Activated CD8-positive, alpha-beta memory T cell treated with anti-CD3 and anti-CD28 coated beads for 24 hours (primary cell): ENCODE measurements around the gene SLFN14.
"Not testable (repeated sequence)": the region's sequence is repeated elsewhere in the genome, so short reads cannot be mapped to it uniquely, and the experiment has no call there.

Source experiments
- DNase-seq: peaks from one replicate; pipeline ENCODE4 v3.0.0-alpha.2; 2020

The SLFN14 gene

DNA sequence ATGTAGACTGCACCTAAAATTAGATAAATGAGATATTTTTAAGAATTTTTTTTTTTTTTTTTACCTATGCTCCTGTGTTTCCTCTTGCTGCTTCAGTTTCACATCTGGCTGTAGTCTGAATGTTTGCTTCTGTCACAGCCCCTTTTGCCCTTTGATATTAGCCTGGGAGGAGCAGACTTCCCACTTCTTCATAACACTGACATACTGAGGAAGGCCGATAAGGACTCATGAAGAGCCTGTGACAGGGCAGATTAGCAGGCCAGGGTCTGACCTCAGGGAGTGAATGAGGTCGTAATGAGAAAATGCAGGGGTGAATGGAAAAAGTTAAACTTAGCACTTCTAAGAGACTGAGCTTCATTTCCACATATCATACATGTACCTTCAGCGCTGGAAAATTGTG is at the start of gene SLFN14:
SLFN14 (minus strand) TSS at position 117 of the 400 bp plus-strand sequence. CDS start 2,757 bp downstream, outside the sequence.
- no peak for DNase-seq

DNA sequence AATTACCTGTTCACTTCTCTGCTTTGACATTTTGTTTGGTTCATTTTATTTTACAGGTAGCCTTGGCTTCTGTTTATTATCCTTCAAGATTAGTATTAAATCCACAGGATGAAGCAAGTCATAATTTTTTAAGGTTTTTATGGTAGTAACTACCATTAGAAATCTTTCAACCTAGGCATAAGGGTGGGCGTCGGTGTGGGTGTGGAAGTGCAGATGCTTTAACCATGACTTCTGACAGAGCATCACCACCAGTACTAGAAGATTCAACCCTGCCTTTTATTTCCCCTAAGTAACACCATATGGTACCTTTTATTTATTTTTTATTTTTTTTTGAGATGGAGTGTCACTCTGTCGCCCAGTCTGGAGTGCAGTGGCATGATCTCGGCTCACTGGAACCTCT is 49.2 kb upstream of the SLFN14 start:
- DNase-seq, result no peak

DNA sequence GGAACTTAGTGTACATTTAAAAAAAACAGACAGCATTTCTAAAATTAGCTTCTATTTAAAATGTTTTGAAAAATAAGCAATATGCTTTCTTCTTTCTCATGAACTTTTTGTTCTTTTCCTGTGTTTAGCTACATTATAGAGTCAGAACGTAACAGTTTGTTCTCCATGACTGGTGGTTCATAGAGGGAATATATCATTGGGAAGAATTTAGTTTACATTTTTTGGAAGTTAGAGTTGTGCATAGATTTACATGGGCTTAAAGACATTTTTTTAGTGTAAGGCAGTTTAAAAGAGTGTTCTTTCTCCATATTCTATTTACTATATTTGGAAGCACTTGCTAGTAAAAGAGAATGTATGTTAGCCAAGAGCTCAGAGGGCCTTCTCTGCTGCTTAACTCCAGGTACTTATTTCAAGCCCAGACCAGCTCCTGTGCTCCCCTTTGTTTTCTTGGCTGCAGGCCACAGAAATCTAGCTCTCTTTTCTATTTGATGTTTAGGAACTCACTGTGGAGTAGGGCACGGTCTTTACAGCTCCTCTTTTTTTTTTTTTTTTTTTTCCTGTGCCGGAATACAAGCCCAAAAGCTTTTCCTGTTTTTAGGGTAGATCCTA is 46.7 kb upstream of the SLFN14 start:
- no peak for DNase-seq

DNA sequence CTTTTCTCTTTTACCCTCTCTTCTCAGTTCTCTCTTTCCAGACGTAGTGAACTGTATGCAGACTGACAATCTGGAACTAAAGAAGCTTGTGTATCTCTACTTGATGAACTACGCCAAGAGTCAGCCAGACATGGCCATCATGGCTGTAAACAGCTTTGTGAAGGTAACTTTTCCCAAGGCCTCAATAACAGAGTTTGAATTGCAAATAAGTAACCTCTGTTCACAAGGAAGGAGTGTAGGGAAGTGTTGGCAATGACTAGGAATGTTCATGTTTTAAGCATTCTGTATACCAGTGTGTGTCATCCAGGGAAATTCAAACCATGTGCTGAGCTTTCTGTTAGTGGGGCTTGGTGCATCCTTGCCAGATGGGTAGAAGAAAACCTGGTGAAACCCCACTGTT is 45.1 kb upstream of the SLFN14 start:
- no peak for DNase-seq

DNA sequence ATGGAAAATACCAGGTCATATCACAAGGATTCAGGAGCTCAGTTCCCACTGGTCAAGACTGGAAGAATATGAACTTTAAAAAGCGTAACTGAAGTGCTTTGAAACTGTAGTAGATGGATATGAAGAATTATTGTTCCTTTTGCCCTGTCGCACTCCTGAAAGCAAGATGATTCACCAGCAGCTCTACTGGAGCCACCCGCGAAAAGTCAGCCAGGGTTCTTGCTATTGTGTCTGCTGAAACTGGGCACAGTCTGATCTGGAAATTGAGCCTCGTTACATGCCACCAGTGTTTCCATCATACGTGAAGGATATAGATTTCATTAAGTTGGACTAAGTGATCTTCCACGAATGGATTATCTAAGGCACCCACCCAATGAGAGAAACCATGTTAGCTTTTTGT is 43.1 kb upstream of the SLFN14 start:
- no peak for DNase-seq

DNA sequence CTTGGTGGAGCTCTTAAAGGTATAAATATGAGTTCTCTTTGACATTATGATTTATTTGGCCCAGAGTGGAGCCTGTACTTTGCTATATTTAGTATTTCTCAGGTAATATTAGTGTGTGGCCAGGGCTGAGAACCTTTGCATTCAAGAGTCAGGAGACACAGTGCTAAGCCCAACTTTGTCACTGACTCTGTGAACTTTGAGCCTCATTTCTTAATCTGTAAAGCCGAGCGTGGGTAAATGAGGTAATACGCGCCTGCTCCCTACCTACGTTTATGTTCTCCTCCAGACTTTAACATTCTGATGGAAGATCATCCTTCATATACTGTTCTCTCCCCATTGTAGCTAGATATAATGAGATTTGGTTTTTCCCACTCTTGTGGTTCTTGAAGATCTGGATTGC is 37.0 kb upstream of the SLFN14 start:
- no peak for DNase-seq

DNA sequence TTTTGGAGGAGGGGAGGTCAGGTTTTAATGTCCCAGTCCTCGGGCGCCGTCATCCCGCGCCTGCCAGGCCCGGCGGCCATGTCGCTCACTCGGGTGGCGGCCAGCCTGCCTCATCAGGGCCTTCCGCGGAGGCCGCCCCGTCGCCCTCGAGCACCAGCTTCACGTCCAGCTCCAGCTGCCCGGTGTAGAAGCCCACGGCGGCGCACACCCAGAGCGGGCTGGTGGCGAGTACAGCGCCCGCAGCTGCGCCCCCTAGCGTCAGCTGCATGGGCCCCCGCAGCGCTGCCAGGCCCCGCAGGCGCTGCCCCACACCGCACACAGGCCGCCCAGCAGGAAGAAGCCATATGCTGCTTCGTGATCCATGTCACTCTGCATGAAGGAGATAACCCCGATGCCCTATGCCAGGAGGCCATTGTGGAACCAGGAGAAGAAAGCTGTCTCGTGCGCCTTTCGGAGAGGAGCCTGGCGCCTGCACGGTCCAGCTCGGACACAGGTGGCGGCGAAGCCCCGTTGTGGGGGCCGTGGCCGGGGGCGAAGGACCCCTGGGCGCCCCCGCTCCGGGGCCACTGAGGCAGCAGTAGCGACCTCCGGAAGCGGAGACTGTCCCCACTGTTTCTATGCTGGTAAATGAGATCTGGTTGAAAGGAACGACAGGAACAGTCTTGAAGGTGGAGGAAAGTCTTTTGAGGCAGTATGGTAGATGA is 36.1 kb upstream of the SLFN14 start:
- DNase-seq, result no peak

DNA sequence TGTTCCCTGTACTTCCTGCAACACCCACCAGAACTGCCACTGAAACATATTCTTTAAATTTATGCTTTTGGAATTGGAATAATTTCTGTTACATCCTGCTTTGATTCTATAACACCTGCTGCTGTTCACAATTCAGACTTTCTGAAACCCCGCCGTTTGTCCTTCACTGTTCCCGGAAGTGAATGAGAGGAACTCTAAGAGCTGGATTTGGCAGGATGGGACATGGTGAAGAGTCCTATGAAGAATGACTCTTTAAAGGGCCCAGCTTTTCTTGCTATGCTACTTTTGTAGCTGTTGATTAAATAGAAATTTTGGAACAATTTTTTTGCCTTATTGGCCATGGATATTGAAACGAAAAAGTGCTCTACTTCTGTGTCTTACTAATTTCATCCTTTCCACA is 35.5 kb upstream of the SLFN14 start:
- DNase-seq, result no peak

DNA sequence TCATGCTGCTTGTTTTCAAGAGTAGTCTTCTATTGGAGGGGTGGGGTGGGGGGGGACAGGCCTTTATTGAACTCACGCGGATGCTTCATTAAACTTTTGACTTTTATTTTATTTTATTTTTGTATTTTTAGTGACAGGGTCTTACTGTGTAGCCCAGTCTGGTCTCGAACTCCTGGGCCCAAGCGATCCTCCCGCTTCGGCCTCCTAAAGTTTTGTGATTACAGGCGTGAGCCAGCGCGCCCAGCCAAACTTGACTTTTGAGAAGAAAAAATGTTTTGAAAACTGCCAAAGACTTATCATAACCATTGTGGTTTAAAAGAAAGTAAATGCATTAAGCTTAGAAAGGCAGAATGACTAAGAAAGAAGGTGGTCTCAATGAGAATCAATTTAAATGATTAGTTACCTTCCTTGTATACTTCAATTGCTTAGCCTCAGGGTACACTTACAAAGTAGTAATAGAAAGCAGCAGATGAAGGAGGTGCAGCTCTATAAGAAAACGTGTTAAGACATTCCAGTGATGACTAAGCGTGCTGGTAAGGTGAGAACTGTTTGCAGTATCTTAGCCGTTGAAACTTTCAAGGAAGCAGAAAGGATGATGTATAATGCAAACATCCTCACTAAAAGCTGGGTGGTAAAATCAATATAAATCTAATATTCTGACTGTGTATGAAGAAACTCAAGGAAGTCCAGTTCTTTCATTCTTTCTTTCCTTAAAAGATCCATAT is 27.7 kb upstream of the SLFN14 start:
- DNase-seq, result no peak

DNA sequence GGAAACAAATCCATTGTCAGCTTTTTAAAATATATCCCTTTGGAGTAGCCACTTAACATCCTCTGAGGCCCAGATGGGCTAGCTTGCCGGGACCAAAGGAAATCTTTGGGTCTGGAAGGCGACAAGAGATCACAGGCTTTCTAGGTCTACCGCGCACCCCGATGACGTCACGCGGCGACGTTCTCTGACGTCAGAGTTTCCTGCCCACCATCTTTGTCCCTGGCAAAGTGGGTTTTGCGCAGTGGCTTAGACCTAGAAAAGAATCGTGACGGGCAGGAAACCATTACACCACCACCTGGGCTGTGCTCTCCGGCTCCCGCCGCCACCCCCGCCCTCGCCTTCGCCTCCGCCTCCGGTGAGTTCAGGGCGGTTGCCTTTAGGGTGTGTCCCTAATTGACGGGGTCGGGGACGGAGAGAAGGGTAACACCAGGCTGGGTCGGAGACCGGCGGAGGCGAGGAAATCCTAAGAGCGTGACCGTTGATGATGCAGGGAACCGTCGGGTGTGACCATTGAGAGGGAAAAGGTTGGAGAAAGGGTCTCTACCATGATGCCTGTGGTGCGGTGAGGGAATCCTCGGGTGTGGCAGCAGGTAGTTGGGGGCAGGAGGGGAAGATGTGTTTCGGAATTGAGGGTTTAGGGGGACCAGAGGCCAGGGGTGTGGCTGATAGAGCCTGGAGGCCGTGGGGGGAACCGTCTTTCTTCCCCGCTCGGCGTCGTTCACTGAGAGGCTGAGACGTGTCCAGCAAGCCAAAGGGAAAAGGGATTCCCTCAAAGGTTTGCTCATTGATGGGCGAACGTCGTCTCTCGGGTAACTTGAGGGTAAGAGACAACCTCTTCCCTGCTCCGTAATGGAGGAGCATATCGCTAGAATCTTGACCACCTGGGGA is 26.7 kb upstream of the SLFN14 start, which contains the start of gene AP2B1:
AP2B1 (plus strand) TSS at position 249 of the 888 bp plus-strand sequence. CDS start 6,709 bp downstream, outside the sequence.
- peak; percentile 100 for DNase-seq

DNA sequence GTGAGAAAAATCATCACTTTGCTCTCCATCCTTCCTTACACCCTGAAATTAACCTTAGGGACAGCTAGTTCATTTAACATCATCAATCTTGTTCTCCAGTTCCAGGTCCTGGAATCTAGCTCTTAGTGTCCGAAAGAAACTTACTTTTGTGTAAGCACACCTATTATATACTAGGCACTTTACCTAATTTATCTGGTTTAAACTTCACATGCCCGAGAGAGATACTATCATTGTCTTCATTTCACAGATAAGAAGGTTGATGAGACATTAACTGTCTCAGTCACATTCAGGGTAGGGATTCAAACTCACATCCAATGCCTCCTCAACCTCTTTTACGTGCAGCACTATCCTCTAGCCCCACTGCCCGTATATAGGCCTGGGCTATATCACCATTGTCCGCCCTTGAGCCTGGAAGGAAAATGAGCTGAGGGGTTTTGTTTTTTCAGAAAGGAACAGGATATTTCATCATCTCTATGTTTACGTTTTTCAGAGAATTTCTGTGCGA is 26.0 kb upstream of the SLFN14 start:
- DNase-seq, result no peak

DNA sequence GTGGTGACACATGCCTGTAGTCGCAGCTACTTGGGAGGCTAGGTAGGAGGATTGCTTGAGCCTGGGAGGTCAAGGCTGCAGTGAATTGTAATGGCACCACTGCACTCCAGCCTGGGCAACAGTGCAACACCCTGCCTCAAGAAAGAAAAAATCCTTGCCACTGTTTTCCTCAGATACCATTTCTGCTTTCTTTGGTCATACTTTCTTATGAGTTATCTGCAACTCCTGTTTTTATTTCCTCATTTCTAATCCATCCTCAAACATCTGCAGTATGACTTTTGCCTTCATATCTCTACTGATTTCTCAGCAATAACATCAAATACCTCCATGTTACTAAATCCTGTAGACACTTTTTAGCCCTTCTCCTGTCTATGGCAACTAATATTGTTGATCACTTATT is 23.4 kb upstream of the SLFN14 start:
- no peak for DNase-seq

DNA sequence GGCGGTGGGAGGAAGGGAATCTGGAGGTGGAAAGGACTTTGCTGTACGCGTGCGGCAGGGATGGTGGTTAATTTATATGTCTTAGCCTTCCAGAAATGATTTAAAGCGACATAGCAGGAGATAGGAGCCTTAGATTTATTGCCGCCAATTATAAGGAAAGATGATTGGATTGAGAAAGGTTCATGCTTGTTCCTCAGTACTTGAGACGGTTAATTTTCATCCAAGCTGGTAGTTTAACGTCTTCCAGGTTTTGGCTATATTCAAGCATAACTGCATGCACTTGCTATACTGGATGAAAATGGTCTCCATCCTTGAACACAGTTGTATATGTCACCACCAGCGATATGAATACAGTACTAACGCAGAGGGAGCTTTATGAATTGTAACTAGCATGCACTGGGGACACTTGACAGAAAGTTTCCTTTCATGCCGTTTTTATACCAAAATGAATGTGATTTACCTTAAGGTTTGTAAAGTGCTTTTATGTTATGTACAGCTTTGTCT is 18.4 kb upstream of the SLFN14 start:
- no peak for DNase-seq

DNA sequence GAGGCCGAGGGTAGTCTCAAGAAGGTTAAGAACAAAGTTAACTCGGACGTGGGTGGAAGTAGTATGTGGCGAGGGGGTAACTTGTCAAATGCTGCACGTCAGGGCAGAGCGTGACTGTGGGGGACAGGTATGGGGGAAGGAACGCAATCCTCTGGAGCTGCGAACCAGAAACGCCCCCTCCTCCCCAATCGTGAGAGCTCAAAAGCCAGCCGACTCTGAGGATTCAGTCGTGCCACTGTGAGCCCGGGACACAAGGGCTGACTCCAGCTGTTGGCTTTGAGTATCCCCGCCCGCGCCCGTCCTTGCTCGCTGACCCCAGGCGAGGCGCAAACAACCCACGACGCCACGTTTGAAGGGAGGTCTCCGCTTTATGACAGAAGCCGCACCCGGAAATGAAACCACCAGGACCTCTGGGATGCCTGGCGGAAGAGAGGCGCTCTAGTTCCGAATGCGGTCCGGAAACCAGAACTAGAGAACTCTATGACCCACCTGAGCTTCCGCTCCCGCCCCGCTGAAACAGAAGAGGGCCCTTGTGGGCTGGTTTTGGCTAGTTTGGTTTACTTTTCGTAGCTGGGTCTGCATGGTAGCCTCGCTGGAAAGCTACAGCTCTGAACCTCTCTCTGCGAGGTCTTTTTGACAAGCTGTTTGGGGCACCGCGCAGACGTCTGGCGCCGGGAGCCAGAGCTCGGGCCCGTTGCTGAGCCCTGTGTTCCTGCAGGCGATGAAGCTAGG is 17.7 kb upstream of the SLFN14 start, which contains the start of gene PEX12:
PEX12 (minus strand) TSS at position 375 of the 732 bp plus-strand sequence. CDS start 550 bp downstream, outside the sequence.
- DNase-seq, result peak; percentile 91

DNA sequence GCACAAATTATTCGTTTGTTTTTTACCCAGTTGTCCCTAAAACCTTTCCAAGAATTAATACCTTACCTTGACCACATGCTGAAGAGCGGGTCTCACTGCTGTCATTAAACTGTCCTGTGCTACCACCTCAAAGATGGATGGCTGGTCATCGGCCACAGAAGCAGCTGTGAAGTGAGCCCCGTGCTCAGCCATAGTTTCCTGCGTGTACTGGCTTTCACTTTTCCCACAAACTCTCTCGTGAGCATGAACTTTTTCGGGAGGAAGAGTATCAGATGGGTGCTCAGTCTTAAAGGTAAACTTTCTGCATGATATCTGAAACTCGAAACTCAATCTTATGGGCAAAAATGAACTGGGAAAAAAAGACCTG is 17.2 kb upstream of the SLFN14 start:
- DNase-seq, result no peak

DNA sequence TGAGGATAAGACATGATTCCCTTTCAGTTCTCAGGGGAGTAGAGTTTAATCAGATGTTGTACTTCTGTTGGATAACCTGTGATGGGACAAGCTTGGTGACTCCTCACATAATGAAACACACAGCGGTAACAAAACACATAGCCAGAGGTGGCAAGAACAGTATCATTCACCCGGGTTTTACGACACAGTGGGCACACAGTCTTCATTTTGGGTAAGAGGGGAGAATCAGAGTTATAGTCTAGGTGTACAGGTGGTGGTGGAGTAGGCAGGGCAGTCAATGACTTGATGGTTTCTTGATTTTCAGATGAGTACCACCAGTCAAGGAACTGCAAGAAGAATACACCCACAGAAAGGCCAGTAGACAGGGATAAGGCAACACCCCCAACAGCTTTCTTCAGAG is 15.1 kb upstream of the SLFN14 start:
- DNase-seq, result no peak

DNA sequence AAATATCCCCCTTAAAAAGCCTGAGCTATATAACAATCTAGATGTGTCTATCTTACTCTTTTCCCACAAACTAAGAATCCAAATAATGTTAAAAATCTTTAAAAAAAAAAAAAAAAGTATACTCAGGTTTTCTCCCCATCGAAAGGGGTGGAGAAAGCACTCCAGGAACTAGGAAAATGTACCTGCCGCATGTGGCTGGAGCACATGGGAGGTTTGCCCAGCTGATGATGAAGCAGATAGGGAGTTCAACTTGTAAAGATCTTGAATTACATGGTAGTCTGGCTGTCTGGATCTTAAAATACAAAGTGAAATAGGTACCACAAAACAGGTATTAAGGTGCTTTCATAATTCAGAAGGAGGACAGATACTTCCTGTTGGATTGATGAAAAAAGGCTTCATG is 8.8 kb upstream of the SLFN14 start:
- no peak for DNase-seq

DNA sequence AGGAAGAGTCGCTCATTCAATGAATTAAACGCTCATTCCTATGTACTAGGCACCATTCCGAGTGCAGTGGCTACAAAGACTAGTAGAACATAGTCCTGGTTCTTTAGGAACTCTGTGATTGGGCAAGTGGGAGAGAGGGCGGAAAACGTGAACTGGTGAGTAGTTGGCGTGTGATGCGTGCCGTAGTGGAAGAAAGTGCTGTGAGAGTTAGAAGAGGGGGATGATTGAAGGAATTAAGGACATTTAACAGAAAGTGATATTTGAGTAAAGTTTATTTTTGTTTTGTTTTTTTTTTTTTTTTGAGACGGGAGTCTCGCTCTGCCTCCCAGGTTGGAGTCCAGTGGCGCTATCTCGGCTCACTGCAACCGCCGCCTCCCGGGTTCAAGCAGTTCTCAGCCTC is 7.9 kb upstream of the SLFN14 start:
- DNase-seq, result no peak

DNA sequence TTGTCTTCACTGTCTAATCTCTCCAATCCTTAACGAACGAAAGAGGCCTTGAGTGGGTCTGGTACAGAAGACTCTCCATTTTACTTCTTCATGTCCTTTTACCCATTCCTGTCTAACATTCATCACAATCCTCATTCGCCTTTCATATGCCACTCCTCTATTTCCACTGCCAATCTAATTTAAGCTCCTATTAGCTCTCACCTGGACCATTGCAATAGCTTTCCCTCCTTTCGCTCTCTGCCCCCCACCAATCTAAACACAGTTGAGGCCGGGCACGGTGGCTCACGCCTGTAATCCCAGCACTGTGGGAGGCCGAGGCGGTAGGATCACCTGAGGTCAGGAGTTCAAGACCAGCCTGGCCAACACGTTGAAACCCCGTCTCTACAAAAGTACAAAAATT is 6.3 kb upstream of the SLFN14 start:
- no peak for DNase-seq

DNA sequence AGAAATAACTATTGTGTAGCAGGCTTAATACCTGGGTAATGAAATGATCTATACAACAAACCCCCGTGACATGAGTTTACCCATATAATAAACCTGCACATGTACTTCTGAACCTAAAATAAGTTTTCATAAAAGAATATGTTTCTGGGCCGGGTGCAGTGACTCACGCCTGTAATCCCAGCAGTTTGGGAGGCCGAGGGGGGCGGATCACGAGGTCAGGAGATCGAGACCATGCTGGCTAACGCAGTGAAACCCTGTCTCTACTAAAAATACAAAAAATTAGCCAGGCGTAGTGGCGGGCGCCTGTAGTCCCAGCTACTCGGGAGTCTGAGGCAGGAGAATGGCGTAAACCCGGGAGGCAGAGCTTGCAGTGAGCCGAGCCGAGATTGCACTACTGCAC is 2.6 kb upstream of the SLFN14 start:
- not testable (repeated sequence) for DNase-seq

DNA sequence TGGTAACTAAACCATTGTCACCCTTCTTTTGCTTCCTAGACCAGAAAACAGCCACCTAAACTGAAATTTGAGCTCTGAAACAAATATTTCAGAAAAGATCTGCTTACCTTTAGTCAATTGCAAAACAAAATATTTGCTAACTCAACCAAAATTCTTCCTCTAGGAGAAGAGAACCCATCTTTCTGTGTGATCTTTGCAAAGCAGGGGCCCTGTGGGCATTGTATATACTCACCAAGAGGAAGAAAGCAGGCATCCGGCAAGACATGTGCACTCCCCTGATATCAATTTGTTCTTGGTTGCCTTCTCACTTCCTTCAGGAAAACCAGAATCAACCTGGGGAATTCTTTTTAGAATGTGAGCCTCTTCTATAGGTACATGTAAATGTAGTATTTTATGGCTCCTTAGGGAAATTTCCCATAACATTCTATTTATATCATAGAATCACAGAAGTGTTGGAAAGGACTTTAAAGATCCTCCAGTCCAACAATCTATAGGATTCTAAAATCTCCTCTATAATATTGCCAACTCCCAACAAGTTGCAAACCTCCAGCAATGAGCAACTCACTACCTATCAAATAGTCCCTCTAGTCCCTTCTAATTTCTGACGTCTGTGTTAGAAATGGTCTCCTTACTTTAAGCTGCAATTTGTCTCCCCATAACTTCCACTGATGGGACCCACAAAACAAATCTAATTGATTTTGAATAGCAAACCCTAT is 966 bp downstream of the SLFN14 start:
- no peak for DNase-seq
